HL-60 (cell line): ENCODE results near the gene HOXD11.
A peak's percentile ranks its signal among the peaks of the same experiment; 100 is the strongest.

Source experiments
- DNase-seq, 2 experiments: peaks; one replicate each; pipeline ENCODE4 v3.0.0-alpha.2; 2010 to 2020; ENCODE audit warnings: low read depth in 1 of 2, low spot score in 1 of 2
- H3K27ac ChIP-seq: fragments of 250-450 bp; sonication (Bioruptor Pico); replicated peaks from 2 replicates; pipeline ENCODE4 v1.5.1; 2020; ENCODE audit warnings: mild to moderate bottlenecking, moderate library complexity
- H3K27me3 ChIP-seq: fragments of 250-450 bp; sonication (Bioruptor Pico); 2 replicates; pipeline ENCODE4 v1.5.1; 2021; ENCODE audit warnings: mild to moderate bottlenecking, moderate library complexity; ENCODE audit not compliant: insufficient read depth, poor library complexity, severe bottlenecking
- H3K4me3 ChIP-seq: replicated peaks from 2 replicates; pipeline ENCODE4 v1.5.1; 2011; ENCODE audit warnings: mild to moderate bottlenecking, control low read depth, low read length; ENCODE audit not compliant: insufficient read depth
- CTCF ChIP-seq: IDR thresholded peaks from one replicate; pipeline ENCODE4 v1.5.1; 2011; ENCODE audit warnings: low read length, control low read depth, inconsistent platforms; ENCODE audit not compliant: insufficient read depth
- GABPA ChIP-seq: IDR thresholded peaks from 2 replicates; pipeline ENCODE4 v1.6.1; 2012; ENCODE audit warnings: low read depth
- POLR2AphosphoS5 ChIP-seq: IDR thresholded peaks from 2 replicates; pipeline ENCODE4 v1.6.1; 2012; ENCODE audit warnings: low read depth
- REST ChIP-seq: IDR thresholded peaks from 2 replicates; pipeline ENCODE4 v1.6.1; 2012; ENCODE audit warnings: low read depth; ENCODE audit not compliant: insufficient replicate concordance
- SPI1 ChIP-seq: IDR thresholded peaks from 2 replicates; pipeline ENCODE4 v1.6.1; 2012; ENCODE audit warnings: low read depth, mild to moderate bottlenecking, borderline replicate concordance

The HOXD11 gene

GRCh38 chr2:176128172-176128981 lies 21.3 kb downstream of the HOXD11 start:
- H3K27me3 ChIP-seq = peaks cover 88% of the 10 kb centered on the region
- TF ChIP-seq POLR2AphosphoS5 = no peak
- no peak for TF ChIP-seq SPI1
- TF ChIP-seq GABPA = no peak
- TF ChIP-seq CTCF = no peak
- no peak for TF ChIP-seq REST
- H3K27ac ChIP-seq = no peak overlapping the region
- H3K4me3 ChIP-seq = no peak overlapping the region
- DNase-seq = peak in 1 of 2 experiments; percentile 30

GRCh38 chr2:176128982-176129796 lies 22.1 kb downstream of the HOXD11 start, which contains the start of gene HOXD8:
TSS of gene HOXD8 (plus strand) at chr2:176129705. CDS start at chr2:176130367, 662 bp downstream.
- Histone ChIP-seq H3K27me3 (peaks cover 84% of the 10 kb centered on the region), H3K4me3 (0 out of 2 replicates have a peak within 1 kb of the TSS, but pooled peaks have one; percentile 14), H3K27ac (no peak within 1 kb of the TSS)
- no peak for DNase-seq
- no peak for TF ChIP-seq REST

GRCh38 chr2:176129813-176130146 lies 22.7 kb downstream of the HOXD11 start:
- Histone ChIP-seq H3K27me3 (peaks cover 83% of the 10 kb centered on the region), H3K27ac (no peak overlapping the region), H3K4me3 (no peak overlapping the region)
- no peak for DNase-seq
- TF ChIP-seq SPI1 (no peak), POLR2AphosphoS5 (no peak), GABPA (no peak), REST (no peak), CTCF (no peak)
